Activated T-cell treated with anti-CD3 and anti-CD28 coated beads, Interleukin-2, amount 50 U/mL, for 48 hours (primary cell): ENCODE data around the gene CSNK1G2.
"Not testable (repeated sequence)": the region's sequence is repeated elsewhere in the genome, so short reads cannot be mapped to it uniquely, and the experiment has no call there.

Source experiments
- DNase-seq, 2 experiments: peaks; one replicate each; pipeline ENCODE4 v3.0.0-alpha.2; 2020

CSNK1G2 gene

GRCh38 chr19:1969176-1970002 is 28.4 kb downstream of the CSNK1G2 start:
- no peak for DNase-seq

- no peak for DNase-seq
These were observed 29.2 kb downstream of the CSNK1G2 start for GRCh38 chr19:1970003-1970805.

- no peak for DNase-seq
These were observed 30.0 kb downstream of the CSNK1G2 start for GRCh38 chr19:1970806-1971502.

- DNase-seq: no peak
These were observed 33.6 kb downstream of the CSNK1G2 start for GRCh38 chr19:1974381-1975161.

- no peak for DNase-seq
These were observed 34.1 kb downstream of the CSNK1G2 start for GRCh38 chr19:1975162-1975480.

- DNase-seq: no peak
These were observed 36.1 kb downstream of the CSNK1G2 start for GRCh38 chr19:1977120-1977519.

- DNase-seq: no peak
These were observed 37.4 kb downstream of the CSNK1G2 start for GRCh38 chr19:1978346-1978894.

GRCh38 chr19:1979017-1979416 is 38.0 kb downstream of the CSNK1G2 start:
- no peak for DNase-seq

GRCh38 chr19:1979642-1980041 is 38.7 kb downstream of the CSNK1G2 start:
- no peak for DNase-seq

GRCh38 chr19:1980091-1980808 is 39.3 kb downstream of the CSNK1G2 start:
- no peak for DNase-seq

GRCh38 chr19:1980809-1981181 is 39.8 kb downstream of the CSNK1G2 start:
- no peak for DNase-seq

- DNase-seq: no peak
These were observed 40.3 kb downstream of the CSNK1G2 start for GRCh38 chr19:1981253-1981652.

GRCh38 chr19:1984357-1984756 is 43.4 kb downstream of the CSNK1G2 start:
- no peak for DNase-seq

GRCh38 chr19:1985588-1986356 is 44.8 kb downstream of the CSNK1G2 start:
- no peak for DNase-seq

- DNase-seq: no peak
These were observed 45.6 kb downstream of the CSNK1G2 start for GRCh38 chr19:1986357-1987162.

- no peak for DNase-seq
These were observed 46.5 kb downstream of the CSNK1G2 start for GRCh38 chr19:1987197-1988187.

- not testable (repeated sequence) for DNase-seq
These were observed 47.5 kb downstream of the CSNK1G2 start for GRCh38 chr19:1988464-1988863.

- DNase-seq: no peak
These were observed 48.7 kb downstream of the CSNK1G2 start for GRCh38 chr19:1989513-1990229.
